K562 (cell line): Measurements from ENCODE around the gene CENPE. TPM values are rescaled to one million over a fixed set of nuclear protein-coding genes. Genes with fewer than 3 reads are reported as not detected.

Experiments
- ATAC-seq: fragments of 200-7000 bp; cut with Tn5 transposase; 3 replicates; pipeline ENCODE4 v1.9.1; 2020; ENCODE audit warnings: moderate library complexity
- BruUV-seq: library from RNA; stranded (reverse); fragments of 400-500 nt; replicated peaks from 2 replicates; lab custom pipeline; 2021; lab: Mats Ljungman, UMichigan
- CTCF ChIA-PET: fragments of 300-600 bp; formaldehyde crosslinking; extraction: SDS; loops from one replicate; lab custom pipeline; 2021; ENCODE audit warnings: low intra/inter-chr PET ratio; lab: Yijun Ruan, JAX
- POLR2A ChIA-PET: fragments of 300-600, 350-650 bp; sonication (Branson Sonifier 250); formaldehyde crosslinking; extraction: SDS; loops from one replicate; lab custom pipeline; 2021; ENCODE audit warnings: antibody characterized with exemption, inconsistent platforms; lab: Yijun Ruan, JAX
- DNase-seq, 4 experiments: peaks; one replicate each; pipeline versions ENCODE4 v3.0.0 to v3.0.0-alpha.2; 2011 to 2018; ENCODE audit warnings: low spot score in 3 of 4, mixed read lengths in 3 of 4; ENCODE audit errors: extremely low read depth in 1 of 4
- FAIRE-seq: peaks from 2 replicates; lab custom pipeline; 2011; peaks lifted over from hg19 to GRCh38; lab: Jason Lieb, UNC
- H2AFZ ChIP-seq: 2 replicates; pipeline ENCODE4 v1.6.0; 2011; ENCODE audit warnings: low read depth, low read length, control low read depth, inconsistent platforms
- H3K27ac ChIP-seq: fragments of 200-600 bp; 3 replicates; pipeline ENCODE4 v1.8.0; 2011; ENCODE audit warnings: low read depth, mild to moderate bottlenecking, control low read depth, inconsistent platforms, low read length, moderate library complexity, mixed read lengths; ENCODE audit errors: extremely low read depth
- H3K27me3 ChIP-seq, 2 experiments: fragments of 300-600 bp in 1 of 2; 2 replicates in 1 of 2; 3 replicates in 1 of 2; pipeline versions ENCODE4 v1.6.0 to v1.8.0; 2011; ENCODE audit warnings: inconsistent platforms in 2 of 2, low read length in 2 of 2, mild to moderate bottlenecking in 1 of 2, mixed read lengths in 1 of 2, moderate library complexity in 1 of 2; ENCODE audit not compliant: control insufficient read depth in 2 of 2, insufficient read depth in 2 of 2
- H3K36me3 ChIP-seq: fragments of 300-600 bp; 3 replicates; pipeline ENCODE4 v1.8.0; 2011; ENCODE audit warnings: mild to moderate bottlenecking, low read length, inconsistent platforms; ENCODE audit not compliant: control insufficient read depth, insufficient read depth
- H3K4me1 ChIP-seq, 2 experiments: fragments of 200-600 bp in 1 of 2; replicated peaks in 1 of 2; 2 replicates in 1 of 2; 3 replicates in 1 of 2; pipeline versions ENCODE4 v1.5.1 to v1.8.0; 2011; ENCODE audit warnings: inconsistent platforms in 2 of 2, low read length in 2 of 2, mild to moderate bottlenecking in 1 of 2, mixed read lengths in 1 of 2, moderate library complexity in 1 of 2; ENCODE audit not compliant: control insufficient read depth in 2 of 2, insufficient read depth in 2 of 2
- H3K4me2 ChIP-seq: 2 replicates; pipeline ENCODE4 v1.6.1; 2011; ENCODE audit warnings: low read length, control low read depth, inconsistent platforms, mixed read lengths; ENCODE audit not compliant: insufficient read depth
- H3K4me3 ChIP-seq: fragments of 200-600 bp; sonication (generic), shearing (Covaris generic); 2 replicates; pipeline ENCODE4 v1.5.1; 2016; ENCODE audit warnings: control low read depth, inconsistent platforms
- H3K79me2 ChIP-seq: fragments of 200-600 bp; 3 replicates; pipeline ENCODE4 v1.8.0; 2011; ENCODE audit warnings: low read length, inconsistent platforms; ENCODE audit not compliant: control insufficient read depth, insufficient read depth
- H3K9ac ChIP-seq, 2 experiments: 2 replicates each; pipeline versions ENCODE4 v1.6.0 to v1.6.1; 2011; ENCODE audit warnings: low read depth in 2 of 2, low read length in 2 of 2, control low read depth in 1 of 2, inconsistent platforms in 1 of 2, mild to moderate bottlenecking in 1 of 2, mixed read lengths in 1 of 2; ENCODE audit not compliant: insufficient read depth in 1 of 2
- H3K9me1 ChIP-seq: one replicate; pipeline ENCODE4 v1.6.0; 2011; ENCODE audit warnings: inconsistent platforms, mild to moderate bottlenecking, low read length, moderate library complexity; ENCODE audit not compliant: control insufficient read depth, insufficient read depth
- H3K9me3 ChIP-seq: replicated peaks from 2 replicates; pipeline ENCODE4 v1.5.1; 2011; ENCODE audit warnings: low read depth, low read length, inconsistent platforms; ENCODE audit not compliant: control insufficient read depth, insufficient read depth
- H4K20me1 ChIP-seq: replicated peaks from 2 replicates; pipeline ENCODE4 v1.6.1; 2011; ENCODE audit warnings: low read length, inconsistent platforms, mixed read lengths; ENCODE audit not compliant: control insufficient read depth, insufficient read depth
- MED1 ChIP-seq: sonication (generic); formaldehyde crosslinking; IDR thresholded peaks from 2 replicates; pipeline ENCODE4 v1.8.1; 2023; ENCODE audit warnings: missing genetic modification reagents, borderline replicate concordance
- RFX5 ChIP-seq: IDR thresholded peaks from 2 replicates; pipeline ENCODE4 v1.6.1; 2011; ENCODE audit warnings: low read depth, mild to moderate bottlenecking, improper control_type of control experiment, low read length
- TRIM25 ChIP-seq: fragments of 450-650 bp; IDR thresholded peaks from 2 replicates; pipeline ENCODE4 v1.7.0; 2016; ENCODE audit warnings: borderline replicate concordance
- ZBTB11 ChIP-seq, 3 experiments: fragments of 200-800 bp in 1 of 3; fragments of 250-450 bp in 1 of 3; fragments of 450-650 bp in 1 of 3; sonication (Bioruptor Pico) in 1 of 3; sonication (Bioruptor generic) in 1 of 3; formaldehyde crosslinking in 1 of 3; IDR thresholded peaks; 2 replicates each; pipeline versions ENCODE4 v1.6.1 to v1.8.0; 2016 to 2022; ENCODE audit warnings: mild to moderate bottlenecking in 2 of 3, missing genetic modification characterization in 2 of 3, missing compliant biosample characterization in 1 of 3, moderate library complexity in 1 of 3
- ZNF133 ChIP-seq: fragments of 250-450 bp; sonication (Bioruptor Pico); IDR thresholded peaks from 2 replicates; pipeline ENCODE4 v1.4.0; 2020; ENCODE audit warnings: mild to moderate bottlenecking
- ZNF316 ChIP-seq: fragments of 450-650 bp; IDR thresholded peaks from 2 replicates; pipeline ENCODE4 v1.6.1; 2016
- ZNF398 ChIP-seq: fragments of 250-450 bp; sonication (Bioruptor Pico); IDR thresholded peaks from 2 replicates; pipeline ENCODE4 v1.8.0; 2021; ENCODE audit warnings: moderate library complexity, mild to moderate bottlenecking, inconsistent platforms
- ZNF431 ChIP-seq: sonication (generic); formaldehyde crosslinking; IDR thresholded peaks from 2 replicates; pipeline ENCODE4 v1.8.0; 2022; ENCODE audit warnings: mild to moderate bottlenecking, missing genetic modification reagents
- whole genome bisulfite sequencing: fragments of 100-300 bp; shearing (Covaris generic); methylation state at CpG from one replicate; pipeline ENCODE4 v1.1.6; 2016; ENCODE audit warnings: low coverage, mixed read lengths; ENCODE audit not compliant: insufficient coverage; ENCODE audit errors: missing lambda C conversion rate; 5-methylcytosine and 5-hydroxymethylcytosine counted together
- in situ Hi-C: fragments of 300-500 bp; cut with MboI; formaldehyde crosslinking; loops from 4 replicates; pipeline ENCODE4 v1.15.0; 2018; ENCODE audit warnings: inconsistent platforms, mixed read lengths
- intact Hi-C: fragments of 100-400 bp; cut with micrococcal nuclease; formaldehyde crosslinking; loops from 2 replicates; pipeline ENCODE4 v1.14.2; 2022
- polyA plus RNA-seq, 8 experiments: library from polyadenylated mRNA; depleted of rRNA in 4 of 8; stranded (reverse) in 5 of 8; unstranded in 3 of 8; fragments of >200 nt; fragmentation: Nextera tagmentation in 2 of 8; fragmentation: Illumina TruSeq in 1 of 8; extraction: Ambion mirVana in 2 of 8; extraction: Trizol in 1 of 8; gene quantifications; 2 replicates each; pipeline versions ENCODE4 v1.2.1 to v1.2.3, GENCODE V29; 2011 to 2014; ENCODE audit warnings: inconsistent platforms in 1 of 8, missing spikeins in 1 of 8
- total RNA-seq, 7 experiments: library from RNA; depleted of rRNA in 6 of 7; stranded (reverse); fragments of >200 nt in 6 of 7; fragmentation: Illumina TruSeq in 2 of 7; extraction: Trizol in 2 of 7; gene quantifications; 2 replicates each; pipeline versions ENCODE4 v1.2.1 to v1.2.3, GENCODE V29; 2011 to 2021; ENCODE audit warnings: low replicate concordance in 1 of 7

Gene CENPE
- total and polyA plus RNA-seq, 9 of the 15 experiments (the other 6 are each of a cell fraction or from before 2014, with no cell fraction given) = 9.9 to 53.2 (median 27.4) TPM

- TF ChIP-seq TRIM25 (no peak), ZNF133 (CRISPR knock-in tag) (no peak)
These were observed 111.6 kb downstream of the CENPE start (continued) for GRCh38 chr4:103086551-103086950.

- Histone ChIP-seq H3K4me1 (no peaks in the 10 kb centered on the region), H3K27ac (no peak overlapping the region), H3K9me3 (no peaks in the 10 kb centered on the region), H2AFZ (no peak overlapping the region), H3K9ac (no peak overlapping the region), H3K79me2 (no peaks in the 10 kb centered on the region), H3K36me3 (no peaks in the 10 kb centered on the region), H3K4me2 (no peak overlapping the region), H4K20me1 (no peaks in the 10 kb centered on the region), H3K9me1 (no peaks in the 10 kb centered on the region), H3K4me3 (no peak overlapping the region), H3K27me3 (no peaks in the 10 kb centered on the region)
- ATAC-seq (no peak), FAIRE-seq (peak; percentile 35), DNase-seq (no peak)
- in situ Hi-C loops = loop anchor here (5.0 kb wide), 2 partner anchors 463 to 648 kb away; no protein-coding TSS in a partner anchor
- intact Hi-C loops = no loop called here
- POLR2A ChIA-PET = no interaction called here
- BruUV-seq = no TSS peak
- CTCF ChIA-PET = no interaction called here
- 27% methylated on average over 2 of the region's 2 CpGs for WGBS
- TF ChIP-seq ZNF398 (CRISPR knock-in tag) (no peak), ZNF316 (no peak), ZBTB11 (CRISPR knock-in tag; IDR thresholded peaks at IDR 0.05) (no peak), ZNF431 (no peak), RFX5 (peak; percentile 66; the same call in 1 of the 2 replicates), MED1 (CRISPR knock-in tag) (no peak)
These were observed 112.5 kb downstream of the CENPE start for GRCh38 chr4:103085555-103086196.
